ENCODE measurements around the gene ACVR1C. TPM values are rescaled to one million over a fixed set of nuclear protein-coding genes. Genes with fewer than 3 reads are reported as not detected.

ACVR1C gene
- total RNA-seq, 1 donor from 2014 or later, result 1.1 TPM

GRCh38 chr2:157601807-157602206, 26.9 kb downstream of the ACVR1C start:
- no peak for DNase-seq

GRCh38 chr2:157596992-157597681, 31.5 kb downstream of the ACVR1C start:
- Histone ChIP-seq H3K4me3 (peak overlapping the region; percentile 34), H3K4me1 (no peaks in the 10 kb centered on the region), H3K9me3 (no peaks in the 10 kb centered on the region), H3K27me3 (peaks cover 8% of the 10 kb centered on the region), H3K36me3 (no peaks in the 10 kb centered on the region), H3K27ac (no peak overlapping the region)
- ATAC-seq (peak; percentile 86), DNase-seq (peak; percentile 76)
- intact Hi-C loops (cut with DNase I), result no loop called here
- peak; percentile 52 for TF ChIP-seq CTCF (IDR thresholded peaks at IDR 0.05)

More at GRCh38 chr2:157601807-157602206, 26.9 kb downstream of the ACVR1C start:
- Histone ChIP-seq H3K4me3 (no peak overlapping the region), H3K27ac (no peak overlapping the region), H3K27me3 (peaks cover 6% of the 10 kb centered on the region), H3K36me3 (no peaks in the 10 kb centered on the region), H3K4me1 (no peaks in the 10 kb centered on the region), H3K9me3 (no peaks in the 10 kb centered on the region)
- intact Hi-C loops (cut with DNase I), result no loop called here
- no peak for TF ChIP-seq CTCF (IDR thresholded peaks at IDR 0.05)
- ATAC-seq, result no peak

- no peak for TF ChIP-seq CTCF (IDR thresholded peaks at IDR 0.05)
- ATAC-seq (no peak), DNase-seq (no peak)
- no peaks in the 10 kb centered on the region for H3K4me1 ChIP-seq
- H3K9me3 ChIP-seq, result no peaks in the 10 kb centered on the region
- intact Hi-C loops (cut with DNase I), result no loop called here
- H3K27ac ChIP-seq, result no peak overlapping the region
- no peak overlapping the region for H3K4me3 ChIP-seq
- H3K36me3 ChIP-seq, result no peaks in the 10 kb centered on the region
- H3K27me3 ChIP-seq, result peaks cover 8% of the 10 kb centered on the region
These were observed 35.3 kb downstream of the ACVR1C start for GRCh38 chr2:157593411-157593810.

- intact Hi-C loops (cut with DNase I), result no loop called here
- Histone ChIP-seq H3K4me1 (no peaks in the 10 kb centered on the region), H3K36me3 (no peaks in the 10 kb centered on the region), H3K27ac (no peak overlapping the region), H3K9me3 (no peaks in the 10 kb centered on the region), H3K27me3 (peaks cover 8% of the 10 kb centered on the region), H3K4me3 (no peak overlapping the region)
- no peak for DNase-seq
- TF ChIP-seq CTCF (IDR thresholded peaks at IDR 0.05), result peak; percentile 5
- no peak for ATAC-seq
These were observed 35.7 kb downstream of the ACVR1C start for GRCh38 chr2:157592948-157593347.

GRCh38 chr2:157592374-157592773, 36.3 kb downstream of the ACVR1C start:
- intact Hi-C loops (cut with DNase I), result no loop called here
- no peak for TF ChIP-seq CTCF (IDR thresholded peaks at IDR 0.05)
- Histone ChIP-seq H3K27ac (no peak overlapping the region), H3K4me1 (no peaks in the 10 kb centered on the region), H3K4me3 (no peak overlapping the region), H3K9me3 (no peaks in the 10 kb centered on the region), H3K27me3 (peaks cover 7% of the 10 kb centered on the region), H3K36me3 (no peaks in the 10 kb centered on the region)
- no peak for ATAC-seq
- no peak for DNase-seq
